Measurements from ENCODE around the gene BATF3.

DNA sequence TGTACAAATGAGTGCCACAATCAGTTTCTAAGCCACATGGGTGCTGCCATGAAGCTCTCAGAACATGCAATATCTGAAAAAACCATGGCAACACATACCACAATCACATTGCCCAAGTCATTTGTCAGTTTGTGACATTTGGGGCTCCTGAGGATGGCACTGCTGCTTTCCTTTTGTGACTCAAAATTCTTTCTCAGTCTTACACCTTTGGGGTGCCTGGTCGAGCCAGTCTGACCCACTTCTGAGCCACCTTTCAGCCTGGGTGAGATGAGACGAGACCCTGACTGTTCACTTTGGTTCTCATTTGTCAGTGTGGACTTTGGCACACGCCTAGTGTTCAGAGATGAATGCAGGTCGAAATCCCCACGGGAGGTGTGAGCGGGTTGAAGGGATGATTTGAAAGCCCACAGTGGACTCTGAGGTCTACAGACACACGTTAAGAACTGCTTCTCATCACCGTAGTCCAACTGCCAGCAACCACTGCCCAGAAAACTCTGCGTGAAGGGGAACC lies 8.0 kb downstream of the BATF3 start:
- TF ChIP-seq EZH2 (IDR thresholded peaks at IDR 0.05; ENCODE audit: borderline replicate concordance, low read depth, low read length, severe bottlenecking) (no peak), POLR2A (IDR thresholded peaks at IDR 0.05; ENCODE audit: low read depth, low read length) (no peak), MYC (IDR thresholded peaks at IDR 0.05; ENCODE audit: low read depth, low read length) (no peak), POLR2AphosphoS5 (IDR thresholded peaks at IDR 0.05; ENCODE audit: insufficient read depth, low read depth, low read length) (no peak)
- TF ChIP-seq, protein P1, sequence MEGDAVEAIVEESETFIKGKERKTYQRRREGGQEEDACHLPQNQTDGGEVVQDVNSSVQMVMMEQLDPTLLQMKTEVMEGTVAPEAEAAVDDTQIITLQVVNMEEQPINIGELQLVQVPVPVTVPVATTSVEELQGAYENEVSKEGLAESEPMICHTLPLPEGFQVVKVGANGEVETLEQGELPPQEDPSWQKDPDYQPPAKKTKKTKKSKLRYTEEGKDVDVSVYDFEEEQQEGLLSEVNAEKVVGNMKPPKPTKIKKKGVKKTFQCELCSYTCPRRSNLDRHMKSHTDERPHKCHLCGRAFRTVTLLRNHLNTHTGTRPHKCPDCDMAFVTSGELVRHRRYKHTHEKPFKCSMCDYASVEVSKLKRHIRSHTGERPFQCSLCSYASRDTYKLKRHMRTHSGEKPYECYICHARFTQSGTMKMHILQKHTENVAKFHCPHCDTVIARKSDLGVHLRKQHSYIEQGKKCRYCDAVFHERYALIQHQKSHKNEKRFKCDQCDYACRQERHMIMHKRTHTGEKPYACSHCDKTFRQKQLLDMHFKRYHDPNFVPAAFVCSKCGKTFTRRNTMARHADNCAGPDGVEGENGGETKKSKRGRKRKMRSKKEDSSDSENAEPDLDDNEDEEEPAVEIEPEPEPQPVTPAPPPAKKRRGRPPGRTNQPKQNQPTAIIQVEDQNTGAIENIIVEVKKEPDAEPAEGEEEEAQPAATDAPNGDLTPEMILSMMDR (IDR thresholded peaks at IDR 0.05; ENCODE audit: extremely low read depth in 1 of 2, insufficient read depth in 1 of 2, low read depth in 1 of 2, low read length in 2 of 2), result no peak

All from endothelial cell of umbilical vein (primary cell).